HEK293T (cell line): Measurements from ENCODE around the gene GHITM.
"Not testable (repeated sequence)": the region's sequence is repeated elsewhere in the genome, so short reads cannot be mapped to it uniquely, and the experiment has no call there.

Source experiments
- CTCF ChIA-PET: fragments of 350-600 bp; formaldehyde crosslinking; extraction: SDS; loops from one replicate; lab custom pipeline; 2021; ENCODE audit warnings: antibody characterized with exemption, inconsistent platforms; lab: Yijun Ruan, JAX
- POLR2A ChIA-PET: fragments of 350-600 bp; formaldehyde crosslinking; extraction: SDS; loops from one replicate; lab custom pipeline; 2020; ENCODE audit warnings: antibody characterized with exemption, inconsistent platforms; lab: Yijun Ruan, JAX
- DNase-seq: peaks from one replicate; pipeline ENCODE4 v3.0.0; 2012; ENCODE audit warnings: mixed read lengths; ENCODE audit errors: extremely low spot score
- ARNT ChIP-seq: fragments of 450-650 bp; IDR thresholded peaks from 2 replicates; pipeline ENCODE4 v1.6.1; 2017; ENCODE audit warnings: mild to moderate bottlenecking
- BHLHE40 ChIP-seq: fragments of 450-650 bp; IDR thresholded peaks from 2 replicates; pipeline ENCODE4 v1.6.1; 2016; ENCODE audit warnings: mild to moderate bottlenecking, moderate library complexity, borderline replicate concordance
- CTBP1 ChIP-seq: fragments of 450-650 bp; IDR thresholded peaks from 2 replicates; pipeline ENCODE4 v1.6.1; 2016; ENCODE audit warnings: borderline replicate concordance
- ELF4 ChIP-seq: fragments of 450-650 bp; IDR thresholded peaks from 2 replicates; pipeline ENCODE4 v1.6.1; 2017; ENCODE audit warnings: antibody characterized with exemption
- FOXA1 ChIP-seq: fragments of 450-650 bp; IDR thresholded peaks from 2 replicates; pipeline ENCODE4 v1.6.1; 2016; ENCODE audit warnings: mild to moderate bottlenecking
- FOXM1 ChIP-seq: fragments of 450-650 bp; IDR thresholded peaks from 2 replicates; pipeline ENCODE4 v1.6.1; 2017; ENCODE audit warnings: mild to moderate bottlenecking, borderline replicate concordance
- HDGF ChIP-seq: fragments of 450-650 bp; IDR thresholded peaks from 2 replicates; pipeline ENCODE4 v1.6.1; 2017; ENCODE audit warnings: antibody characterized with exemption, borderline replicate concordance
- L3MBTL2 ChIP-seq: fragments of 450-650 bp; conservative IDR thresholded peaks from 2 replicates; pipeline ENCODE4 v1.6.1; 2016; ENCODE audit warnings: mild to moderate bottlenecking
- LEF1 ChIP-seq: fragments of 450-650 bp; IDR thresholded peaks from 2 replicates; pipeline ENCODE4 v1.6.1; 2017; ENCODE audit warnings: mild to moderate bottlenecking, borderline replicate concordance
- NFRKB ChIP-seq: fragments of 450-650 bp; IDR thresholded peaks from 2 replicates; pipeline ENCODE4 v1.6.1; 2016; ENCODE audit warnings: mild to moderate bottlenecking, moderate library complexity
- SP1 ChIP-seq: fragments of 450-650 bp; IDR thresholded peaks from 2 replicates; pipeline ENCODE4 v1.6.1; 2017
- SUZ12 ChIP-seq: fragments of 450-650 bp; IDR thresholded peaks from 2 replicates; pipeline ENCODE4 v1.6.1; 2016; ENCODE audit warnings: mild to moderate bottlenecking
- TARDBP ChIP-seq: fragments of 450-650 bp; IDR thresholded peaks from 2 replicates; pipeline ENCODE4 v1.6.1; 2016
- ZNF384 ChIP-seq: fragments of 450-650 bp; IDR thresholded peaks from 2 replicates; pipeline ENCODE4 v1.6.1; 2016
- TF ChIP-seq, protein P1 (sequence below): fragments of 450-650 bp; IDR thresholded peaks from 2 replicates; pipeline ENCODE4 v1.6.1; 2016

Gene GHITM

DNA sequence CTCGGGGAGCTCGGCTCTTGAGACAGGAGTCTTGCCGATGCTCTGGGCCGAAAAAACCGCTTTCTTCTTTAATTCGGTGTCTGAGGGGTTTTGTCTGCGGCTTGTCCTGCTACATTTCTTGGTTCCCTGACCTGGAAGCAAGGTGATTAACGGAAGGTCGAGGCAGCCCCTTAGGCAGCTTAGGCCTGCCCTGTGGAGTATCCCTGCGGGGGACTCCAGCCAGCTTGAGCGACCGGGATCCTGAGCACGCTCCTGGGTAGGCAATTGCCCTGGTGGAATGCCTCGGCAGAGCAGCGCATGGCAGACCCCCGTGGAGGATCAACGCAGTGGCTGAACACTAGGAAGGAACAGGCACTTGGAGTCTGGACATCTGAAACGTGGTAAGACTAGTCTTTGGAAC, 30.5 kb upstream of the GHITM start:
- ChIA-PET POLR2A (no interaction called here), CTCF (no interaction called here)
- DNase-seq: no peak
- no peak for TF ChIP-seq SP1
- no peak for TF ChIP-seq L3MBTL2
- TF ChIP-seq NFRKB: no peak
- no peak for TF ChIP-seq BHLHE40
- TF ChIP-seq ELF4: no peak
- no peak for TF ChIP-seq TARDBP
- TF ChIP-seq FOXA1: no peak
- TF ChIP-seq ZNF384: no peak
- TF ChIP-seq SUZ12: no peak

GRCh38 chr10:84109772-84110171, 29.5 kb upstream of the GHITM start:
- CTCF ChIA-PET, POLR2A ChIA-PET, DNase-seq: not testable (repeated sequence)

DNA sequence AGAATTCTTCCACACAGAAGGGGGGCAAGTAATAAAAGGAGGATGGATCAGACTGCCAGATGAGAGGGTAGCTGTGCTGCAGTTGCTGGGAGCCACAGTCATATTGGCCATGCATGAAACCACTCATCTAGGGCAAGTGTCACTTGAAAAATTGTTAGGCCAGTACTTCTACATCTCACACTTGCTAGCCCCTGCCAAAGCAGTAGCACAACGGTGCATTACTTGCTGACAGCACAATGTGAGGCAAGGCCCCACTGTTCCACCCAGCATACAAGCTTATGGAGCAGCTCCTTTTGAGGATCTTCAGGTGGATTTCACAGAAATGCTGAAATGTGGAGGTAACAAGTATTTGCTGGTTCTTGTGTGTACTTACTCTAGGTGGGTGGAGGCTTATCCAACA, 25.8 kb upstream of the GHITM start:
- DNase-seq, POLR2A ChIA-PET: not testable (repeated sequence)
- CTCF ChIA-PET: interaction anchor here (0.7 to 0.9 kb wide), 3 partner anchors 10 to 803 kb away, joined by 3 to 4 read pairs (median 3); no protein-coding TSS in a partner anchor

GRCh38 chr10:84114088-84114667, 25.1 kb upstream of the GHITM start:
- TF ChIP-seq LEF1: no peak
- TF ChIP-seq ELF4: no peak
- no peak for TF ChIP-seq NFRKB
- TF ChIP-seq CTBP1: no peak
- no peak for TF ChIP-seq ARNT
- TF ChIP-seq L3MBTL2: no peak
- no peak for TF ChIP-seq BHLHE40
- no peak for TF ChIP-seq SP1
- TF ChIP-seq ZNF384: no peak
- no peak for TF ChIP-seq TARDBP
- no peak for TF ChIP-seq HDGF
- TF ChIP-seq SUZ12: no peak
- POLR2A ChIA-PET: no interaction called here
- no peak for DNase-seq
- CTCF ChIA-PET: interaction anchor here (0.7 to 0.9 kb wide), 3 partner anchors 9 to 803 kb away, joined by 3 to 4 read pairs (median 3); no protein-coding TSS in a partner anchor

GRCh38 chr10:84117204-84117603, 22.1 kb upstream of the GHITM start:
- CTCF ChIA-PET, DNase-seq, POLR2A ChIA-PET: not testable (repeated sequence)

DNA sequence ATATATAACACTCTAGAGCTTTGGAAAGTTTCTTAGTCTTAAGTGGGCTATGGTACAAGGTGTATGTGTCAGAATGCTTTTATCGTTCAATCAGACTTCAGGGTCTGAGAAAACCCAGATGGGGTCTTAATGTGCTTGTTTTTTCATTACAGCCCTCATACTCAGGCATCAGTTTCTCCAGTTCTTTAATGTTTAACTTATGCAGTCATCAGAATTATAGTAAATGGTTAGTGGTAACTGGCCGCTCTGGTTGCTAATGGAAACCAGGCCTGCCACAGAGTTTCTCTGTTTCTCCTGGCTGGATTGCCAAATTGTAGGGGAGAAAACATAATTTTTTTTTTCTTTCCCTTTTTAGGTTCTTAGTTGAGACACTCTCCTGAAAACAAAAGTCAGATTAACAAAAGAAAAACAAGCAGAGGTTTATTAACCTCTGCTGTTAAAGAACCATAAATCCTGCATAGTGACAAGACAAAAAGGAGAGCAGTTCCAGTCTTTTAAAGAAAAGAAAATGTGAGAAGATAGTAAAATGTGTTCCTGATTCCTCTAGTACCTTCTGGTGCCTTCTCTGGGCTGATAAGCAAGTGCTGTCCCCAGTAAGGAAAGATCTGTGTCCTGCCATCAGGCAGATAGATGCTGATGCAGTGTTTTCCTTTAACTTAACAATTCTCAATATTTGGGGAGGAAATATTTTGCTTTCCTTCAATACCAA, 21.5 kb upstream of the GHITM start:
- DNase-seq: no peak
- ChIA-PET CTCF (no interaction called here), POLR2A (no interaction called here)
- no peak for TF ChIP-seq SUZ12
- no peak for TF ChIP-seq FOXM1
- TF ChIP-seq HDGF: no peak

- DNase-seq: no peak
- ChIA-PET CTCF (no interaction called here), POLR2A (no interaction called here)
- no peak for TF ChIP-seq SP1
- no peak for TF ChIP-seq FOXM1
- no peak for TF ChIP-seq NFRKB
- TF ChIP-seq HDGF: no peak
- TF ChIP-seq, protein P1, sequence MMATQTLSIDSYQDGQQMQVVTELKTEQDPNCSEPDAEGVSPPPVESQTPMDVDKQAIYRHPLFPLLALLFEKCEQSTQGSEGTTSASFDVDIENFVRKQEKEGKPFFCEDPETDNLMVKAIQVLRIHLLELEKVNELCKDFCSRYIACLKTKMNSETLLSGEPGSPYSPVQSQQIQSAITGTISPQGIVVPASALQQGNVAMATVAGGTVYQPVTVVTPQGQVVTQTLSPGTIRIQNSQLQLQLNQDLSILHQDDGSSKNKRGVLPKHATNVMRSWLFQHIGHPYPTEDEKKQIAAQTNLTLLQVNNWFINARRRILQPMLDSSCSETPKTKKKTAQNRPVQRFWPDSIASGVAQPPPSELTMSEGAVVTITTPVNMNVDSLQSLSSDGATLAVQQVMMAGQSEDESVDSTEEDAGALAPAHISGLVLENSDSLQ: no peak
- no peak for TF ChIP-seq L3MBTL2
- no peak for TF ChIP-seq CTBP1
- no peak for TF ChIP-seq ZNF384
- no peak for TF ChIP-seq FOXA1
Observed at GRCh38 chr10:84118395-84119006, 20.8 kb upstream of the GHITM start.

DNA sequence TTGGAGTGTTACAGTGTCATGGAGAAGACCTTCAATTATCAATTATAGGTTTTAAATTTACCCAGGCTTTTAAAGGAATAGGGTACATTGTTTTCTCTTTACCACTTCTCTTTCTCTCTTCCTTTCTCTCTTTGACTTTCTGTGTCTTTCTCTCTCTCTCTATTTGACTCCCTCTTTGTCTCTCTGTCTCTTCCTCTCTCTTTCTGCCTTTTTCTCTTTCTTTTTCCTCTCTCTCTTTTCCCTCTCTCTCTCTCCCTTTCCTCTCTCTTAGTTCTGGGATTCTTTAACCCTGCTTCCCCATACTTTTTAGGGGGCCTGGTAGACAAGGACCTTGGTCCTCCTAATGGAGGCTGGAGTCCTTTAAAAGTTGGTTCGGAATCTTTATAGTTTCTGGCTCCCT, 15.9 kb upstream of the GHITM start:
- ChIA-PET CTCF (interaction anchor here (0.7 kb wide), 2 partner anchors 10 to 11 kb away, joined by 3 read pairs; no protein-coding TSS in a partner anchor), POLR2A (no interaction called here)
- no peak for TF ChIP-seq L3MBTL2
- no peak for DNase-seq

DNA sequence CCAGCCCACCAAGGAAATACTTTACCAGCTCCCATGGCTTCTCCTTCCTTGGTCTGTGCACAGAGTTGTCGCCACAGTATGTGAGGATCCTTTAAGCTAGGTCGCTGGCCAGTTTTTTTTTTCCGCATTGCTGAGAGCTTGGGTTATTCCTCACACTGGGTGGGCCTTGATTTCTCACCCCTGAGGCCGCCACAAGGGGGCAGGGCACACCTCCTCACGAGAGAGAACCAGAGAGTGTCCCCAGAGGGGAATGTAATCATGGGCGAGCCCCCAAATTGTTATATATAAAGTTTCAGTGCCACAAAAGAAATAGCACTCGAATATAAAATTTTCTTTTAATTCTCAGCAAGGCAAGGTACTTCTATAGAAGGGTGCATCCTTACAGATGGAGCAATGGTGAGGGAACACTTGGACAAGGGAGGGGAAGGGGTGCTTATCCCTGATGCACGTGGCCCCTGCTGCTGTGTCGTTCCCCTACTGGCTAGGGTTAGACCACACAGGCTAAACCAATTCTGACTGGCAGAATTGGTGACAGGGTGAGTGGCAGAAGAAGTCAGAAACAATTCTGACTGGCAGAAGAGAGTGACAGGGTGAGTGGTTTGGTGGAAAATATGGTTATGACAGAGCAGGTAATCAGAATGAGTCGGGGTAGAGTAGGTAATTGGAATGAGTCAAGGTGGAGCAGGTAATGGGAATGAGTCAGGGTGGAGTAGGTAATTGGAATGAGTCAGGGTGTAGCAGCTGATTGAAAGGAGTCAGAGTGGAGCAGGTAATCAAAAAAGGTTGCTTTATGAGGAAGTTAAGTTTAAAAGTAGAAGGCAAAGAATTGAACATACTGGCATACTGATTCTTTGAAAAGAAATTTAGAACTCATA, 13.2 kb upstream of the GHITM start:
- DNase-seq: peak; percentile 33
- CTCF ChIA-PET: interaction anchor here (0.6 to 1.3 kb wide), 3 partner anchors 23 to 81 kb away, joined by 3 read pairs; no protein-coding TSS in a partner anchor
- POLR2A ChIA-PET: not testable (repeated sequence)
